Stimulated activated CD4-positive, alpha-beta T cell treated with anti-CD3 and anti-CD28 coated beads, Interleukin-15, amount 100 ng/mL, for 48 hours (primary cell): ENCODE measurements around the gene TMEM208.

Experiments
- DNase-seq, 2 donors: peaks; one replicate each; pipeline ENCODE4 v3.0.0-alpha.2; 2020; ENCODE audit warnings: low read depth in 2 of 2

The TMEM208 gene

GRCh38 chr16:67209565-67209964 is 17.4 kb upstream of the TMEM208 start:
- DNase-seq = no peak

- no peak for DNase-seq
Observed at GRCh38 chr16:67210069-67210937, 16.6 kb upstream of the TMEM208 start.

- no peak for DNase-seq
Observed at GRCh38 chr16:67211674-67212073, 15.3 kb upstream of the TMEM208 start.

- DNase-seq = no peak
Observed at GRCh38 chr16:67212766-67213165, 14.2 kb upstream of the TMEM208 start.

GRCh38 chr16:67213197-67214019 is 13.5 kb upstream of the TMEM208 start:
- DNase-seq = no peak

GRCh38 chr16:67215706-67216105 is 11.2 kb upstream of the TMEM208 start:
- no peak for DNase-seq

GRCh38 chr16:67216612-67217490 is 10.1 kb upstream of the TMEM208 start:
- no peak for DNase-seq

GRCh38 chr16:67223992-67224391 is 2.9 kb upstream of the TMEM208 start:
- no peak for DNase-seq

GRCh38 chr16:67226295-67226803 is 581 bp upstream of the TMEM208 start:
- no peak for DNase-seq

GRCh38 chr16:67227567-67227921 is 614 bp downstream of the TMEM208 start:
- no peak for DNase-seq

- no peak for DNase-seq
Observed at GRCh38 chr16:67228034-67228785, 1.3 kb downstream of the TMEM208 start.

- DNase-seq = no peak
Observed at GRCh38 chr16:67228905-67229304, 2.0 kb downstream of the TMEM208 start.

- DNase-seq = no peak
Observed at GRCh38 chr16:67229906-67230808, 3.2 kb downstream of the TMEM208 start.

GRCh38 chr16:67230809-67231660 is 4.1 kb downstream of the TMEM208 start:
- no peak for DNase-seq

- no peak for DNase-seq
Observed at GRCh38 chr16:67233596-67233995, 6.7 kb downstream of the TMEM208 start.

GRCh38 chr16:67234180-67234597 is 7.3 kb downstream of the TMEM208 start:
- no peak for DNase-seq

GRCh38 chr16:67235816-67236562 is 9.1 kb downstream of the TMEM208 start:
- peak in 1 of 2 donors; percentile 19 for DNase-seq
